WTC11 (cell line): Measurements from ENCODE around the gene AVL9. TPM values are rescaled to one million over a fixed set of nuclear protein-coding genes. Genes with fewer than 3 reads are reported as not detected.

Experiments used
- ATAC-seq: fragments of 200-7000 bp; cut with Tn5 transposase; 2 replicates; pipeline ENCODE4 v1.10.0; 2021; ENCODE audit warnings: mild to moderate bottlenecking, moderate library complexity
- CTCF ChIA-PET: fragments of 300-600 bp; sonication (Branson Sonifier 250); formaldehyde crosslinking; loops from one replicate; lab custom pipeline; 2021; ENCODE audit warnings: antibody characterized with exemption; lab: Charles Lee
- POLR2A ChIA-PET: fragments of 350-600 bp; sonication (Branson Sonifier 250); formaldehyde crosslinking; loops from one replicate; lab custom pipeline; 2021; ENCODE audit warnings: antibody characterized with exemption; lab: Charles Lee
- DNase-seq: peaks from one replicate; pipeline ENCODE4 v3.0.0; 2021; ENCODE audit warnings: low spot score
- H3K27ac Mint-ChIP-seq: 2 replicates; pipeline ENCODE4 v1.8.0; 2021; ENCODE audit warnings: mixed read lengths
- H3K27me3 Mint-ChIP-seq: 2 replicates; pipeline ENCODE4 v1.8.0; 2021; ENCODE audit warnings: low read depth, mild to moderate bottlenecking, moderate library complexity, mixed read lengths
- H3K36me3 Mint-ChIP-seq: 2 replicates; pipeline ENCODE4 v1.8.0; 2021; ENCODE audit warnings: mixed read lengths
- H3K4me1 Mint-ChIP-seq: 2 replicates; pipeline ENCODE4 v1.8.0; 2022; ENCODE audit warnings: mixed read lengths
- H3K4me3 Mint-ChIP-seq: 2 replicates; pipeline ENCODE4 v1.8.0; 2021; ENCODE audit warnings: mild to moderate bottlenecking, moderate library complexity, mixed read lengths
- H3K9me3 Mint-ChIP-seq: 2 replicates; pipeline ENCODE4 v1.8.0; 2021; ENCODE audit warnings: mixed read lengths
- ATF1 ChIP-seq: sonication (generic); formaldehyde crosslinking; IDR thresholded peaks from 2 replicates; pipeline ENCODE4 v1.8.1; 2023; ENCODE audit warnings: mild to moderate bottlenecking, moderate library complexity, missing genetic modification reagents
- KAT7 ChIP-seq: sonication (generic); formaldehyde crosslinking; IDR thresholded peaks from 2 replicates; pipeline ENCODE4 v1.8.1; 2023; ENCODE audit warnings: missing genetic modification reagents, mild to moderate bottlenecking, borderline replicate concordance
- NFE2L1 ChIP-seq: sonication (generic); formaldehyde crosslinking; IDR thresholded peaks from 2 replicates; pipeline ENCODE4 v1.8.1; 2023; ENCODE audit warnings: missing genetic modification reagents
- NR3C1 ChIP-seq: sonication (generic); formaldehyde crosslinking; conservative IDR thresholded peaks from 2 replicates; pipeline ENCODE4 v1.8.1; 2023; ENCODE audit warnings: low read depth, mild to moderate bottlenecking, missing genetic modification reagents
- ZNF138 ChIP-seq: sonication (generic); formaldehyde crosslinking; conservative IDR thresholded peaks from 2 replicates; pipeline ENCODE4 v1.8.1; 2022; ENCODE audit warnings: mild to moderate bottlenecking, moderate library complexity, missing genetic modification reagents
- ZNF263 ChIP-seq: sonication (generic); formaldehyde crosslinking; IDR thresholded peaks from 2 replicates; pipeline ENCODE4 v1.8.1; 2022; ENCODE audit warnings: low read depth, mild to moderate bottlenecking, moderate library complexity, missing genetic modification reagents
- ZNF423 ChIP-seq: fragments of 250-450 bp; sonication (Bioruptor Pico); IDR thresholded peaks from 2 replicates; pipeline ENCODE4 v2.1.2; 2022; ENCODE audit warnings: mild to moderate bottlenecking, moderate library complexity
- total RNA-seq: library from RNA; stranded (reverse); gene quantifications from 3 replicates; pipeline ENCODE4 v1.2.3, GENCODE V29; 2021
- TF ChIP-seq, protein P1 (sequence below): sonication (generic); formaldehyde crosslinking; IDR thresholded peaks from 2 replicates; pipeline ENCODE4 v1.8.1; 2023; ENCODE audit warnings: mild to moderate bottlenecking, missing genetic modification reagents, borderline replicate concordance
- TF ChIP-seq, protein P2 (sequence below): sonication (generic); formaldehyde crosslinking; IDR thresholded peaks from 2 replicates; pipeline ENCODE4 v1.8.1; 2022; ENCODE audit warnings: low read depth, mild to moderate bottlenecking, moderate library complexity, missing genetic modification reagents, borderline replicate concordance
- TF ChIP-seq, protein P3 (sequence below): fragments of 250-450 bp; sonication (Bioruptor Pico); IDR thresholded peaks from 2 replicates; pipeline ENCODE4 v2.1.2; 2022; ENCODE audit warnings: mild to moderate bottlenecking, moderate library complexity
- TF ChIP-seq, protein P4 (sequence below): sonication (generic); formaldehyde crosslinking; IDR thresholded peaks from 2 replicates; pipeline ENCODE4 v1.8.0; 2022; ENCODE audit warnings: missing genetic modification reagents
- TF ChIP-seq, protein P5 (sequence below): sonication (generic); formaldehyde crosslinking; IDR thresholded peaks from 2 replicates; pipeline ENCODE4 v1.8.0; 2022; ENCODE audit warnings: mild to moderate bottlenecking, missing genetic modification reagents
- TF ChIP-seq, protein P6 (sequence below): sonication (generic); formaldehyde crosslinking; IDR thresholded peaks from 2 replicates; pipeline ENCODE4 v1.8.0; 2022; ENCODE audit warnings: mild to moderate bottlenecking, missing genetic modification reagents
- TF ChIP-seq, protein P7 (sequence below): sonication (generic); formaldehyde crosslinking; IDR thresholded peaks from 2 replicates; pipeline ENCODE4 v1.8.1; 2022; ENCODE audit warnings: mild to moderate bottlenecking, moderate library complexity, missing genetic modification reagents

Gene AVL9
- total RNA-seq, 1 experiment from 2014 or later = 55.6 TPM

DNA sequence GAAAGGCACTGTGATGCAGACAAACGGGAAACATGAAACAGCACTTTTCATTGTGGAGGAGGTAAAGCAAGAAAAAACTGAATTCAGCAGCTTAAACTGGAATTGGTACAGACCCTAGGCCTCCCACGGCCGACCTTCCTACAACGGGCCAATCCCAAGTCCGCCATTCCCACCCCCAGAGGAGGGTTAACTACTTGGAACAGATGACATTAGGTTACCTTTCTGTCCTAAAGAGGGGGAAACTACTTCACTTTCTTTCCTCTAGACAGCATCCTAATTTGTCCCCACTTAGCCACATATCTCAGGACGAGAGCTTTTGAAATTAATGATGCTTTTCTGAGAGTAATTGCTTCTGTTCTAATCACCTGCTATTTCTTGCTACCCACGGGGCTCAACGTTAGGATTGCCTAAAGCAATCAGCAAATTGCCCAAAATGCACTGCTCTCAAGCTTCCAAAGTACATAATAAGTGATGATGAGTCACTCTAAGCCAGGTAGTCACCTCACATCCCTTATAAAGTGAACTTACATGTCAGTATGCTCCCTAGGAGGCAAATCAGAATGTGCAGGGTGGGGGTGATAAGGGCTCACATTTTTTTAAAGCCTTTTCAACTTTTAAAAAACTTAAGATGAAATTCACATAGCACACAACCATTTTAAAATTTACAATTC is 41.8 kb upstream of the AVL9 start:
- peaks cover 35% of the 10 kb centered on the region for H3K9me3 Mint-ChIP-seq
- peaks cover 24% of the 10 kb centered on the region for H3K36me3 Mint-ChIP-seq
- TF ChIP-seq KAT7 (CRISPR knock-in tag) (no peak), ATF1 (CRISPR knock-in tag) (no peak), NR3C1 (CRISPR knock-in tag) (no peak), ZNF423 (CRISPR knock-in tag) (no peak), NFE2L1 (no peak), ZNF263 (CRISPR knock-in tag) (no peak), ZNF138 (CRISPR knock-in tag) (no peak)
- TF ChIP-seq, protein P1, sequence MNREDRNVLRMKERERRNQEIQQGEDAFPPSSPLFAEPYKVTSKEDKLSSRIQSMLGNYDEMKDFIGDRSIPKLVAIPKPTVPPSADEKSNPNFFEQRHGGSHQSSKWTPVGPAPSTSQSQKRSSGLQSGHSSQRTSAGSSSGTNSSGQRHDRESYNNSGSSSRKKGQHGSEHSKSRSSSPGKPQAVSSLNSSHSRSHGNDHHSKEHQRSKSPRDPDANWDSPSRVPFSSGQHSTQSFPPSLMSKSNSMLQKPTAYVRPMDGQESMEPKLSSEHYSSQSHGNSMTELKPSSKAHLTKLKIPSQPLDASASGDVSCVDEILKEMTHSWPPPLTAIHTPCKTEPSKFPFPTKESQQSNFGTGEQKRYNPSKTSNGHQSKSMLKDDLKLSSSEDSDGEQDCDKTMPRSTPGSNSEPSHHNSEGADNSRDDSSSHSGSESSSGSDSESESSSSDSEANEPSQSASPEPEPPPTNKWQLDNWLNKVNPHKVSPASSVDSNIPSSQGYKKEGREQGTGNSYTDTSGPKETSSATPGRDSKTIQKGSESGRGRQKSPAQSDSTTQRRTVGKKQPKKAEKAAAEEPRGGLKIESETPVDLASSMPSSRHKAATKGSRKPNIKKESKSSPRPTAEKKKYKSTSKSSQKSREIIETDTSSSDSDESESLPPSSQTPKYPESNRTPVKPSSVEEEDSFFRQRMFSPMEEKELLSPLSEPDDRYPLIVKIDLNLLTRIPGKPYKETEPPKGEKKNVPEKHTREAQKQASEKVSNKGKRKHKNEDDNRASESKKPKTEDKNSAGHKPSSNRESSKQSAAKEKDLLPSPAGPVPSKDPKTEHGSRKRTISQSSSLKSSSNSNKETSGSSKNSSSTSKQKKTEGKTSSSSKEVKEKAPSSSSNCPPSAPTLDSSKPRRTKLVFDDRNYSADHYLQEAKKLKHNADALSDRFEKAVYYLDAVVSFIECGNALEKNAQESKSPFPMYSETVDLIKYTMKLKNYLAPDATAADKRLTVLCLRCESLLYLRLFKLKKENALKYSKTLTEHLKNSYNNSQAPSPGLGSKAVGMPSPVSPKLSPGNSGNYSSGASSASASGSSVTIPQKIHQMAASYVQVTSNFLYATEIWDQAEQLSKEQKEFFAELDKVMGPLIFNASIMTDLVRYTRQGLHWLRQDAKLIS (CRISPR knock-in tag) = no peak
- TF ChIP-seq, protein P2, sequence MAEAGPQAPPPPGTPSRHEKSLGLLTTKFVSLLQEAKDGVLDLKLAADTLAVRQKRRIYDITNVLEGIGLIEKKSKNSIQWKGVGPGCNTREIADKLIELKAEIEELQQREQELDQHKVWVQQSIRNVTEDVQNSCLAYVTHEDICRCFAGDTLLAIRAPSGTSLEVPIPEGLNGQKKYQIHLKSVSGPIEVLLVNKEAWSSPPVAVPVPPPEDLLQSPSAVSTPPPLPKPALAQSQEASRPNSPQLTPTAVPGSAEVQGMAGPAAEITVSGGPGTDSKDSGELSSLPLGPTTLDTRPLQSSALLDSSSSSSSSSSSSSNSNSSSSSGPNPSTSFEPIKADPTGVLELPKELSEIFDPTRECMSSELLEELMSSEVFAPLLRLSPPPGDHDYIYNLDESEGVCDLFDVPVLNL = no peak
- TF ChIP-seq, protein P3, sequence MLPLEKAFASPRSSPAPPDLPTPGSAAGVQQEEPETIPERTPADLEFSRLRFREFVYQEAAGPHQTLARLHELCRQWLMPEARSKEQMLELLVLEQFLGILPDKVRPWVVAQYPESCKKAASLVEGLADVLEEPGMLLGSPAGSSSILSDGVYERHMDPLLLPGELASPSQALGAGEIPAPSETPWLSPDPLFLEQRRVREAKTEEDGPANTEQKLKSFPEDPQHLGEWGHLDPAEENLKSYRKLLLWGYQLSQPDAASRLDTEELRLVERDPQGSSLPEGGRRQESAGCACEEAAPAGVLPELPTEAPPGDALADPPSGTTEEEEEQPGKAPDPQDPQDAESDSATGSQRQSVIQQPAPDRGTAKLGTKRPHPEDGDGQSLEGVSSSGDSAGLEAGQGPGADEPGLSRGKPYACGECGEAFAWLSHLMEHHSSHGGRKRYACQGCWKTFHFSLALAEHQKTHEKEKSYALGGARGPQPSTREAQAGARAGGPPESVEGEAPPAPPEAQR (CRISPR knock-in tag) = no peak
- TF ChIP-seq, protein P4, sequence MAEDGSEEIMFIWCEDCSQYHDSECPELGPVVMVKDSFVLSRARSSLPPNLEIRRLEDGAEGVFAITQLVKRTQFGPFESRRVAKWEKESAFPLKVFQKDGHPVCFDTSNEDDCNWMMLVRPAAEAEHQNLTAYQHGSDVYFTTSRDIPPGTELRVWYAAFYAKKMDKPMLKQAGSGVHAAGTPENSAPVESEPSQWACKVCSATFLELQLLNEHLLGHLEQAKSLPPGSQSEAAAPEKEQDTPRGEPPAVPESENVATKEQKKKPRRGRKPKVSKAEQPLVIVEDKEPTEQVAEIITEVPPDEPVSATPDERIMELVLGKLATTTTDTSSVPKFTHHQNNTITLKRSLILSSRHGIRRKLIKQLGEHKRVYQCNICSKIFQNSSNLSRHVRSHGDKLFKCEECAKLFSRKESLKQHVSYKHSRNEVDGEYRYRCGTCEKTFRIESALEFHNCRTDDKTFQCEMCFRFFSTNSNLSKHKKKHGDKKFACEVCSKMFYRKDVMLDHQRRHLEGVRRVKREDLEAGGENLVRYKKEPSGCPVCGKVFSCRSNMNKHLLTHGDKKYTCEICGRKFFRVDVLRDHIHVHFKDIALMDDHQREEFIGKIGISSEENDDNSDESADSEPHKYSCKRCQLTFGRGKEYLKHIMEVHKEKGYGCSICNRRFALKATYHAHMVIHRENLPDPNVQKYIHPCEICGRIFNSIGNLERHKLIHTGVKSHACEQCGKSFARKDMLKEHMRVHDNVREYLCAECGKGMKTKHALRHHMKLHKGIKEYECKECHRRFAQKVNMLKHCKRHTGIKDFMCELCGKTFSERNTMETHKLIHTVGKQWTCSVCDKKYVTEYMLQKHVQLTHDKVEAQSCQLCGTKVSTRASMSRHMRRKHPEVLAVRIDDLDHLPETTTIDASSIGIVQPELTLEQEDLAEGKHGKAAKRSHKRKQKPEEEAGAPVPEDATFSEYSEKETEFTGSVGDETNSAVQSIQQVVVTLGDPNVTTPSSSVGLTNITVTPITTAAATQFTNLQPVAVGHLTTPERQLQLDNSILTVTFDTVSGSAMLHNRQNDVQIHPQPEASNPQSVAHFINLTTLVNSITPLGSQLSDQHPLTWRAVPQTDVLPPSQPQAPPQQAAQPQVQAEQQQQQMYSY (CRISPR knock-in tag) = no peak
- TF ChIP-seq, protein P5, sequence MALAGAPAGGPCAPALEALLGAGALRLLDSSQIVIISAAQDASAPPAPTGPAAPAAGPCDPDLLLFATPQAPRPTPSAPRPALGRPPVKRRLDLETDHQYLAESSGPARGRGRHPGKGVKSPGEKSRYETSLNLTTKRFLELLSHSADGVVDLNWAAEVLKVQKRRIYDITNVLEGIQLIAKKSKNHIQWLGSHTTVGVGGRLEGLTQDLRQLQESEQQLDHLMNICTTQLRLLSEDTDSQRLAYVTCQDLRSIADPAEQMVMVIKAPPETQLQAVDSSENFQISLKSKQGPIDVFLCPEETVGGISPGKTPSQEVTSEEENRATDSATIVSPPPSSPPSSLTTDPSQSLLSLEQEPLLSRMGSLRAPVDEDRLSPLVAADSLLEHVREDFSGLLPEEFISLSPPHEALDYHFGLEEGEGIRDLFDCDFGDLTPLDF (CRISPR knock-in tag) = no peak
- TF ChIP-seq, protein P6, sequence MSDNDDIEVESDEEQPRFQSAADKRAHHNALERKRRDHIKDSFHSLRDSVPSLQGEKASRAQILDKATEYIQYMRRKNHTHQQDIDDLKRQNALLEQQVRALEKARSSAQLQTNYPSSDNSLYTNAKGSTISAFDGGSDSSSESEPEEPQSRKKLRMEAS = no peak
- TF ChIP-seq, protein P7, sequence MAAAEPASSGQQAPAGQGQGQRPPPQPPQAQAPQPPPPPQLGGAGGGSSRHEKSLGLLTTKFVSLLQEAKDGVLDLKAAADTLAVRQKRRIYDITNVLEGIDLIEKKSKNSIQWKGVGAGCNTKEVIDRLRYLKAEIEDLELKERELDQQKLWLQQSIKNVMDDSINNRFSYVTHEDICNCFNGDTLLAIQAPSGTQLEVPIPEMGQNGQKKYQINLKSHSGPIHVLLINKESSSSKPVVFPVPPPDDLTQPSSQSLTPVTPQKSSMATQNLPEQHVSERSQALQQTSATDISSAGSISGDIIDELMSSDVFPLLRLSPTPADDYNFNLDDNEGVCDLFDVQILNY (CRISPR knock-in tag) = no peak
- peaks cover 3% of the 10 kb centered on the region; the same call in 1 of the 2 replicates for H3K27me3 Mint-ChIP-seq
- DNase-seq (no peak), ATAC-seq (no peak)
- H3K4me1 Mint-ChIP-seq = no peaks in the 10 kb centered on the region
- ChIA-PET CTCF (interaction anchor here (1.3 kb wide), 1 partner anchor 26 kb away, joined by 3 read pairs; no protein-coding TSS in a partner anchor), POLR2A (no interaction called here)
- no peak overlapping the region for H3K4me3 Mint-ChIP-seq
- no peak overlapping the region for H3K27ac Mint-ChIP-seq
